HG03139 (cell line): ENCODE data around the gene CCDC172.

Source experiments
- ATAC-seq: cut with Tn5 transposase; IDR thresholded peaks from one replicate; pipeline ENCODE4 v1.9.1; 2021; ENCODE audit not compliant: unreplicated experiment

CCDC172 gene, protein sequence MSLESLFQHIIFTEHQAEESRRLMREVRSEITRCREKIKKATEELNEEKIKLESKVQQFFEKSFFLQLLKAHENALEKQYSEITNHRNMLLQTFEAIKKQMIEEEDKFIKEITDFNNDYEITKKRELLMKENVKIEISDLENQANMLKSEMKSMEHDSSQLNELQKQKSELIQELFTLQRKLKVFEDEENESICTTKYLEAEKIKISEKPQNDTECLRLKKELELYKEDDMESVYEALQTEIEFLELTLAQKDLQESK

GRCh38 chr10:116324227-116324950 is at the start of gene CCDC172:
TSS of gene CCDC172 (plus strand) at chr10:116324448. CDS start at chr10:116325012, 564 bp downstream.
- ATAC-seq, result no peak

GRCh38 chr10:116276981-116277380 is 47.3 kb upstream of the CCDC172 start:
- no peak for ATAC-seq

- no peak for ATAC-seq
Observed at GRCh38 chr10:116278846-116279245, 45.4 kb upstream of the CCDC172 start.

- ATAC-seq, result no peak
Observed at GRCh38 chr10:116281775-116282174, 42.5 kb upstream of the CCDC172 start.

DNA sequence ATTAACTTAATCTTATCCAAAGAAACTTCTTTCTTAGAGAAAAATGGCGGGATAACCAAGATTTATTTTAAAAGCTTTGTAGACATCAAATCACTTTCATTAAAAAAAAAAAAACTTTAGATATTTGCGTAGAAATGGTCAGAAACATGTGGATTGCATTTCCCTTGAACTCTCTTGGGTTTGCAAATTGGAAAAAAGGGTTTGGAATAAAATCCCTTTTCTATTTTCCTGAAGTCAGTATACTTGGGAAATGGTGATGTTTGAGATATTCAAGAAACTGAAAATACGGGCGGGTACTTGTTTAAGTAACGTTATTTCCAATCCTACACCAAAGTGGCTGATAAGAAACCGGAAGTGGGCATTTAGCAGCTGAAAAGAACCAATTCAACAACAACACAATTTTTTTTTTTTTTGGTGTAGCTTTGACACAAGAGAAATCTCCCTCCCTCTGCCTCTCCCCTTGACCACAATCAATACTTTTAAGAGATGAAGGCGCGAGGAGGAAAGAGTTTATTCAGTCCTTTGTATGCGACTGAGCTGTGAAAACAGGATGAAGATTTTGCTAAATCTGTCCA is 37.5 kb upstream of the CCDC172 start:
- ATAC-seq, result no peak

DNA sequence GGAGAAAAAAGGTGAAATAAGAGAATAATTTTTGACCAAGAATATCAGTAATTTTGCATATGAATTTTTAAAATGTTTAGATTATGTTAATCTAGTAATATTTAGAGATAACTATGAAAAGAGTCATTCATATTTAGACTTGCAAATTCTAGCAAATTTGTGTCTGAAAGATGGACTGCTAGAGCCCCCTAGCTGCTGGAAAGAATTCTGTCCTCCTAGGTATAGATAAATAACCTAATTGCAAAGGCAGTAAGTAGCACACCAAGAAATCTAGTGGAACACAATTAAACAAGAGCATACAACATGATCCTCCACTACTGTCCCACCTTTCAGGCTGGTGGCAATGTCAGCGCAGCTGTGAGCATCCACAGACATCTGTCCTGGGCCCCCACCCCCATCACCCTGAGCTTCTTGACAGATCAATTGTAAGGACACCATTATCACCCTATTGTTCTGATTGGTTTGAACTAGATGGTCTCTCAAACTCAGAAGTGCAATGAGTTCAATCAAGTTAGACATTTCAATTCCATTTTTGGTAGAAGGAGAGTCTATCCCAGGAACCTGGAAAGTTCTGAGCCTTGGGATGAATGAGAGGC is 36.2 kb upstream of the CCDC172 start:
- no peak for ATAC-seq

GRCh38 chr10:116289652-116290051 is 34.6 kb upstream of the CCDC172 start:
- ATAC-seq, result no peak

DNA sequence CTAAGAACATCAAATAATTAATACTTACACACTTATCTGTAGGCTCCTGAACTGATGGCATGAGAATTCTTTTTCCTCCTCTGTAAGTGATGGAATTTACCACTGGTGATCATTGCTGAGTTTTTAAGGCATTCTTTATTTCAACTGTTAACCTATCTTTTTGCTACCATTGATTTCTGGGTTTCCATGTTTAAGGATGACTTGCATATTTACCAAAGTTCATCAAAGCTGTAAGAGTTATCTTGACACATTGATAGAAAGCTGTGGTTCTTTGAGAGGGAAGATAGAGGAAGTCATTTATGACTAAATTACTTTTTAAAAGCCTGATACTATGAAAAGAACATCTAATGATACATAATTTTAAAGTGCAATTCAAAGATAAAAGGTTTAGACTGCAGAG is 31.8 kb upstream of the CCDC172 start:
- no peak for ATAC-seq

DNA sequence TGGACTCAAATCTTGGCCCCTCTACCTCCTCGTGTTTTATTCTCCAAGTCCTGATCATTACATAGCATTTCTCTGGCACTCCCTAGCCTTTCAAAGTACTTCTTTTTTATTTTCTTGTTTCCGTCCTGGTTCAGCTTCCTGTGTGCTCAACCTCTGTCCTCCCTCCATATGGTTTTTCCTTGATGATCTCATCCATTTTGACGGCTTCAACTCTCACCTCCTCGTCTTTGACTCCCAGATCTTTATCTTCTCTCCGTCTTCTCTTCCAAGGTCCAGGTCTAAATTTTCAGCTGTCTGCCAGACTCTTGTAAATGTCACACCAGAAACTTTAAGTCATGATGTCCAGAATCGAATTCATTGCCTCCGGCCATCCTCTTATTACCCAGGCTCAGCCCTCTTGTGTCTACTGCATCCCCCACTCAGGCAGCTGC is 27.9 kb upstream of the CCDC172 start:
- ATAC-seq, result no peak

- no peak for ATAC-seq
Observed at GRCh38 chr10:116298586-116298985, 25.7 kb upstream of the CCDC172 start.

DNA sequence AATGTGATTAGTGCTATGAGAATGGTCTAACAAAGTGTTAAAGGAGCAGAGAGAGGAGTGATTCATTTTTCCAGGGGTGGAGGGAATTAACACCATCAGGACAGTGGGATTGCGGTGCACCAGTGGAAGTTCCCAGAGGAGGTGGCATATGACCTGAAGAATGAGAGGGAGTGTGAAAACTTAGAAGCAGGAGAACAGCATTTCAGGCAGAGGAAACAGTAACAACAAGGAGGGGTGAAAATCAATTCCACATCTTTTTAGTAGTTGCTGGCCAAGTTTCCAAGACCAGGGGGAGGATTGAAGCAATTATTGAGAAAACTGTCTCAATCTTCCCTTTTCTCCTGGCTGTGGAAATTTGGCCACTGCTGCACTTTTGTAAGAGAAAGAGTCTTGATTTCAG is 23.7 kb upstream of the CCDC172 start:
- ATAC-seq, result no peak

DNA sequence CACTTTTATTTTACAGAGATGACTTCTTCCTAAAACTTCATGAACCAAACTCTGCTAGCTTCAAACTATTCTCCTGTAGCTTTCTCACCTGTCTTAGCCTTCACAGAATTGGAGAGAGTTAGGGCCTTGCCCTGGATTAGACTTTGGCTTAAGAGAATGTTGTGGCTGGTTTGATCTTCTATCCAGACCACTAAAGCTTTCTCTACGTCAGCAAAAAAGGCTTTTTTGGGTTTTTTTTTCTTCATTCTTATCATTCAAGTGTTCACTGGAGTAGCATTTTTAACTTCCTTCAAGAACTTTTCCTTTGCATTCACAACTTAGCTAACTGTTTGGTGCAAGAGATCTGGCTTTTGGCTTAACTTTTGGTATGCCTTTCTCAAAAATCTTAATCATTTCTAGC is 19.3 kb upstream of the CCDC172 start:
- ATAC-seq, result no peak

GRCh38 chr10:116306847-116307246 is 17.4 kb upstream of the CCDC172 start:
- ATAC-seq, result no peak

GRCh38 chr10:116307455-116307854 is 16.8 kb upstream of the CCDC172 start:
- no peak for ATAC-seq

GRCh38 chr10:116311016-116311415 is 13.2 kb upstream of the CCDC172 start:
- ATAC-seq, result no peak

GRCh38 chr10:116311706-116312490 is 12.3 kb upstream of the CCDC172 start:
- ATAC-seq, result no peak

- ATAC-seq, result no peak
Observed at GRCh38 chr10:116312548-116312947, 11.7 kb upstream of the CCDC172 start.

- ATAC-seq, result no peak
Observed at GRCh38 chr10:116316503-116316902, 7.7 kb upstream of the CCDC172 start.

- ATAC-seq, result no peak
Observed at GRCh38 chr10:116324951-116325635, 845 bp downstream of the CCDC172 start.

DNA sequence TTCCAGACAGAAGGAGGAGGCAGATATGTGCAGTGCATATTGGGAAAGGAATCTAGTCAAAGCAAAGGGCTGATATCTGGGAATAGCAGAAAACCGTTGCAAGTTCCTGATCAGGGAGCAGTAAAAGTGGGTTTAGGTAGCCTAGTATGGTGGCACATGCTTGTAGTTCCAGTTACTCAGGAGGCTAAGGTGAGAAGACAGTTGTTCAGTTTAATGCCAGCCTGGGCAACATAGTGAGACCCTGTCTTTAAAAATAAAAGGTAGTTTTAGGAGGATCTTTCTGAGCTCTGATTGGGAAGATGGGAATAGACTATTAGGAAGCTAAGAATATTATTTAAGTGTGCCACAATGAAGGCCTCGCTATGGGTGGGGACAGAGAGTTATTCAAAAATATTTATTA is 1.7 kb downstream of the CCDC172 start:
- no peak for ATAC-seq
